ENCODE measurements around the gene CKAP4.

The CKAP4 gene

GRCh38 chr12:106284358-106285105, 36.7 kb upstream of the CKAP4 start:
- Histone ChIP-seq H3K79me1 (ENCODE audit: low read depth, low read length) (no peaks in the 10 kb centered on the region), H4K8ac (ENCODE audit: low read depth, low read length) (no peak overlapping the region), H3K36me3 (replicated peaks in 1 of 2; ENCODE audit: control insufficient read depth in 2 of 2, insufficient read depth in 2 of 2, low read length in 2 of 2) (no peaks in the 10 kb centered on the region), H3K4me3 (ENCODE audit: low read length in 2 of 2) (no peak overlapping the region), H2BK15ac (ENCODE audit: low read length) (no peak overlapping the region), H2BK5ac (ENCODE audit: low read length) (no peak overlapping the region), H2BK12ac (ENCODE audit: low read length) (no peak overlapping the region), H2AFZ (ENCODE audit: low read length) (no peak overlapping the region), H3K4me1 (ENCODE audit: control insufficient read depth in 2 of 2, insufficient read depth in 1 of 2, low read depth in 1 of 2, low read length in 2 of 2) (peaks cover 0 to 2% of the 10 kb centered on the region in 2 donors), H3K27me3 (ENCODE audit: control insufficient read depth in 3 of 3, insufficient read depth in 3 of 3, low read depth in 1 of 3, low read length in 3 of 3) (peaks cover 0 to 7% (median 0%) of the 10 kb centered on the region in 3 experiments), H3K4me2 (ENCODE audit: insufficient read depth, low read length, poor library complexity, severe bottlenecking) (no peak overlapping the region), H2BK120ac (ENCODE audit: low read depth, low read length) (no peak overlapping the region), H3K14ac (ENCODE audit: low read length) (no peak overlapping the region), H2AK5ac (ENCODE audit: low read depth, low read length) (no peak overlapping the region), H3K18ac (ENCODE audit: low read length) (no peak overlapping the region), H3K23ac (ENCODE audit: low read depth, low read length, poor library complexity) (no peak overlapping the region), H3K9me3 (replicated peaks in 1 of 2; ENCODE audit: control insufficient read depth in 2 of 2, insufficient read depth in 1 of 2, low read depth in 1 of 2, low read length in 2 of 2) (peaks cover 0 to 7% of the 10 kb centered on the region in 2 donors), H3K27ac (replicated peaks; ENCODE audit: low read length) (no peak overlapping the region), H3K4ac (ENCODE audit: low read length) (no peak overlapping the region), H3K9ac (ENCODE audit: low read depth, low read length, poor library complexity) (no peak overlapping the region), H4K91ac (ENCODE audit: low read depth, low read length, poor library complexity) (no peak overlapping the region)
- WGBS, 2 donors (ENCODE audit: extremely low coverage in 2 of 2, insufficient read length in 2 of 2, insufficient replicate concordance in 1 of 2): no CpG with 5 or more reads among the region's 10 CpGs
- no peak for DNase-seq (ENCODE audit: low spot score)

- H3K9me3 ChIP-seq (replicated peaks in 1 of 2; ENCODE audit: control insufficient read depth in 2 of 2, insufficient read depth in 1 of 2, low read depth in 1 of 2, low read length in 2 of 2): peaks cover 0 to 7% of the 10 kb centered on the region in 2 donors
- no peak overlapping the region for H4K91ac ChIP-seq (ENCODE audit: low read depth, low read length, poor library complexity)
- no peak overlapping the region for H3K4ac ChIP-seq (ENCODE audit: low read length)
- no peak overlapping the region for H2BK12ac ChIP-seq (ENCODE audit: low read length)
- no peak overlapping the region for H2AK5ac ChIP-seq (ENCODE audit: low read depth, low read length)
- H3K14ac ChIP-seq (ENCODE audit: low read length): no peak overlapping the region
- H2BK5ac ChIP-seq (ENCODE audit: low read length): no peak overlapping the region
- no peak overlapping the region for H3K4me3 ChIP-seq (ENCODE audit: low read length in 2 of 2)
- H3K27me3 ChIP-seq (ENCODE audit: control insufficient read depth in 3 of 3, insufficient read depth in 3 of 3, low read depth in 1 of 3, low read length in 3 of 3): peaks cover 0 to 9% (median 0%) of the 10 kb centered on the region in 3 experiments
- H3K23ac ChIP-seq (ENCODE audit: low read depth, low read length, poor library complexity): no peak overlapping the region
- no peaks in the 10 kb centered on the region for H3K36me3 ChIP-seq (replicated peaks in 1 of 2; ENCODE audit: control insufficient read depth in 2 of 2, insufficient read depth in 2 of 2, low read length in 2 of 2)
- peak; percentile 35 for DNase-seq (ENCODE audit: low spot score)
- H2BK120ac ChIP-seq (ENCODE audit: low read depth, low read length): no peak overlapping the region
- H3K4me1 ChIP-seq (ENCODE audit: control insufficient read depth in 2 of 2, insufficient read depth in 1 of 2, low read depth in 1 of 2, low read length in 2 of 2): peaks cover 0 to 2% of the 10 kb centered on the region in 2 donors
- H3K79me1 ChIP-seq (ENCODE audit: low read depth, low read length): no peaks in the 10 kb centered on the region
- H3K18ac ChIP-seq (ENCODE audit: low read length): no peak overlapping the region
- no peak overlapping the region for H2AFZ ChIP-seq (ENCODE audit: low read length)
- H2BK15ac ChIP-seq (ENCODE audit: low read length): no peak overlapping the region
- WGBS, 2 donors (ENCODE audit: extremely low coverage in 2 of 2, insufficient read length in 2 of 2, insufficient replicate concordance in 1 of 2): no CpG with 5 or more reads among the region's 7 CpGs
- no peak overlapping the region for H3K27ac ChIP-seq (replicated peaks; ENCODE audit: low read length)
- no peak overlapping the region for H4K8ac ChIP-seq (ENCODE audit: low read depth, low read length)
- H3K9ac ChIP-seq (ENCODE audit: low read depth, low read length, poor library complexity): no peak overlapping the region
- H3K4me2 ChIP-seq (ENCODE audit: insufficient read depth, low read length, poor library complexity, severe bottlenecking): no peak overlapping the region
Measured at GRCh38 chr12:106282457-106283097, 34.8 kb upstream of the CKAP4 start.

- Histone ChIP-seq H3K9me3 (replicated peaks in 1 of 2; ENCODE audit: control insufficient read depth in 2 of 2, insufficient read depth in 1 of 2, low read depth in 1 of 2, low read length in 2 of 2) (peaks cover 0 to 7% of the 10 kb centered on the region in 2 donors), H4K8ac (ENCODE audit: low read depth, low read length) (no peak overlapping the region), H3K9ac (ENCODE audit: low read depth, low read length, poor library complexity) (no peak overlapping the region), H3K27ac (replicated peaks; ENCODE audit: low read length) (no peak overlapping the region), H3K4ac (ENCODE audit: low read length) (no peak overlapping the region), H3K4me1 (ENCODE audit: control insufficient read depth in 2 of 2, insufficient read depth in 1 of 2, low read depth in 1 of 2, low read length in 2 of 2) (peaks cover 0 to 2% of the 10 kb centered on the region in 2 donors), H4K91ac (ENCODE audit: low read depth, low read length, poor library complexity) (no peak overlapping the region), H2BK15ac (ENCODE audit: low read length) (no peak overlapping the region), H2AFZ (ENCODE audit: low read length) (no peak overlapping the region), H2BK12ac (ENCODE audit: low read length) (no peak overlapping the region), H3K18ac (ENCODE audit: low read length) (no peak overlapping the region), H3K4me3 (ENCODE audit: low read length in 2 of 2) (no peak overlapping the region), H3K79me1 (ENCODE audit: low read depth, low read length) (no peaks in the 10 kb centered on the region), H2AK5ac (ENCODE audit: low read depth, low read length) (no peak overlapping the region), H3K27me3 (ENCODE audit: control insufficient read depth in 3 of 3, insufficient read depth in 3 of 3, low read depth in 1 of 3, low read length in 3 of 3) (peaks cover 0 to 12% (median 0%) of the 10 kb centered on the region in 3 experiments), H3K4me2 (ENCODE audit: insufficient read depth, low read length, poor library complexity, severe bottlenecking) (no peak overlapping the region), H3K14ac (ENCODE audit: low read length) (no peak overlapping the region), H2BK120ac (ENCODE audit: low read depth, low read length) (no peak overlapping the region), H2BK5ac (ENCODE audit: low read length) (no peak overlapping the region), H3K36me3 (replicated peaks in 1 of 2; ENCODE audit: control insufficient read depth in 2 of 2, insufficient read depth in 2 of 2, low read length in 2 of 2) (no peaks in the 10 kb centered on the region), H3K23ac (ENCODE audit: low read depth, low read length, poor library complexity) (no peak overlapping the region)
- no CpG with 5 or more reads among the region's 4 CpGs for whole genome bisulfite sequencing, 2 donors (ENCODE audit: extremely low coverage in 2 of 2, insufficient read length in 2 of 2, insufficient replicate concordance in 1 of 2)
- DNase-seq (ENCODE audit: low spot score): no peak
Measured at GRCh38 chr12:106281804-106282203, 34.0 kb upstream of the CKAP4 start.

GRCh38 chr12:106281056-106281782, 33.4 kb upstream of the CKAP4 start:
- no peaks in the 10 kb centered on the region for H3K36me3 ChIP-seq (replicated peaks in 1 of 2; ENCODE audit: control insufficient read depth in 2 of 2, insufficient read depth in 2 of 2, low read length in 2 of 2)
- H3K27me3 ChIP-seq (ENCODE audit: control insufficient read depth in 3 of 3, insufficient read depth in 3 of 3, low read depth in 1 of 3, low read length in 3 of 3): peaks cover 0 to 12% (median 0%) of the 10 kb centered on the region in 3 experiments
- no peak overlapping the region for H3K4me2 ChIP-seq (ENCODE audit: insufficient read depth, low read length, poor library complexity, severe bottlenecking)
- H3K9ac ChIP-seq (ENCODE audit: low read depth, low read length, poor library complexity): no peak overlapping the region
- DNase-seq (ENCODE audit: low spot score): no peak
- no peak overlapping the region for H3K18ac ChIP-seq (ENCODE audit: low read length)
- no peak overlapping the region for H3K14ac ChIP-seq (ENCODE audit: low read length)
- H3K4me3 ChIP-seq (ENCODE audit: low read length in 2 of 2): no peak overlapping the region
- no peak overlapping the region for H3K23ac ChIP-seq (ENCODE audit: low read depth, low read length, poor library complexity)
- peaks cover 0 to 7% of the 10 kb centered on the region in 2 donors for H3K9me3 ChIP-seq (replicated peaks in 1 of 2; ENCODE audit: control insufficient read depth in 2 of 2, insufficient read depth in 1 of 2, low read depth in 1 of 2, low read length in 2 of 2)
- H4K91ac ChIP-seq (ENCODE audit: low read depth, low read length, poor library complexity): no peak overlapping the region
- H2BK12ac ChIP-seq (ENCODE audit: low read length): no peak overlapping the region
- no peak overlapping the region for H2AFZ ChIP-seq (ENCODE audit: low read length)
- H3K4me1 ChIP-seq (ENCODE audit: control insufficient read depth in 2 of 2, insufficient read depth in 1 of 2, low read depth in 1 of 2, low read length in 2 of 2): peaks cover 0 to 2% of the 10 kb centered on the region in 2 donors
- H4K8ac ChIP-seq (ENCODE audit: low read depth, low read length): no peak overlapping the region
- no peaks in the 10 kb centered on the region for H3K79me1 ChIP-seq (ENCODE audit: low read depth, low read length)
- WGBS, 2 donors (ENCODE audit: extremely low coverage in 2 of 2, insufficient read length in 2 of 2, insufficient replicate concordance in 1 of 2): no CpG with 5 or more reads among the region's 3 CpGs
- H3K27ac ChIP-seq (replicated peaks; ENCODE audit: low read length): no peak overlapping the region
- H2AK5ac ChIP-seq (ENCODE audit: low read depth, low read length): no peak overlapping the region
- H2BK120ac ChIP-seq (ENCODE audit: low read depth, low read length): no peak overlapping the region
- H2BK15ac ChIP-seq (ENCODE audit: low read length): no peak overlapping the region
- no peak overlapping the region for H2BK5ac ChIP-seq (ENCODE audit: low read length)
- no peak overlapping the region for H3K4ac ChIP-seq (ENCODE audit: low read length)
